ENCODE measurements around the gene STRIP1.

GRCh38 chr1:110083061-110083865 lies 48.8 kb downstream of the STRIP1 start:
- no peak for TF ChIP-seq POLR2A (IDR thresholded peaks at IDR 0.05)
- TF ChIP-seq, protein P1, sequence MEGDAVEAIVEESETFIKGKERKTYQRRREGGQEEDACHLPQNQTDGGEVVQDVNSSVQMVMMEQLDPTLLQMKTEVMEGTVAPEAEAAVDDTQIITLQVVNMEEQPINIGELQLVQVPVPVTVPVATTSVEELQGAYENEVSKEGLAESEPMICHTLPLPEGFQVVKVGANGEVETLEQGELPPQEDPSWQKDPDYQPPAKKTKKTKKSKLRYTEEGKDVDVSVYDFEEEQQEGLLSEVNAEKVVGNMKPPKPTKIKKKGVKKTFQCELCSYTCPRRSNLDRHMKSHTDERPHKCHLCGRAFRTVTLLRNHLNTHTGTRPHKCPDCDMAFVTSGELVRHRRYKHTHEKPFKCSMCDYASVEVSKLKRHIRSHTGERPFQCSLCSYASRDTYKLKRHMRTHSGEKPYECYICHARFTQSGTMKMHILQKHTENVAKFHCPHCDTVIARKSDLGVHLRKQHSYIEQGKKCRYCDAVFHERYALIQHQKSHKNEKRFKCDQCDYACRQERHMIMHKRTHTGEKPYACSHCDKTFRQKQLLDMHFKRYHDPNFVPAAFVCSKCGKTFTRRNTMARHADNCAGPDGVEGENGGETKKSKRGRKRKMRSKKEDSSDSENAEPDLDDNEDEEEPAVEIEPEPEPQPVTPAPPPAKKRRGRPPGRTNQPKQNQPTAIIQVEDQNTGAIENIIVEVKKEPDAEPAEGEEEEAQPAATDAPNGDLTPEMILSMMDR (IDR thresholded peaks at IDR 0.05): no peak
